Measurements from ENCODE around the gene RHOU. TPM values are rescaled to one million over a fixed set of nuclear protein-coding genes. Genes with fewer than 3 reads are reported as not detected.

The RHOU gene
- total and polyA plus RNA-seq, 2 of the 13 experiments (the other 11 are each of a cell fraction or from before 2014, with no cell fraction given): 11.9 to 18.5 TPM

DNA sequence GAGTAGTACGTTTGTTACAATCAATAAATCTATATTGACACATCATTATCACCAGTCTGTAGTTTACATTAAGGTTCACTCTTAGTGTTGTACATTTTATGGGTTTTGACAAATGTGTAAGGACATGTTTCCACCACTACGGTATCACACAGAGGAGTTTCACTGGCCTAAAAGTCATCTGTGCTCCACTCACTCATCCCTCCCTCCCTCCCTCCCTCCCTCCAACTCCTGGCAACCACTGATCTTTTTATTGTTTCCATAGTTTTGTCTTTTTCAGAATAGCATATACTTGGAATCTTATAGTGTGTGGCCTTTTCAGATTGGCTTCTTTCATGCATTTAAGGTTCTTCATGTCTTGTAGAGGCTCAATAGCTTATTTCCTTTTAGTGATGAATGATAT, 44.1 kb upstream of the RHOU start:
- Histone ChIP-seq H3K4me2 (ENCODE audit: low read depth, low read length) (no peak overlapping the region), H3K27me3 (ENCODE audit: control insufficient read depth in 1 of 2, insufficient read depth in 2 of 2, low read length in 2 of 2) (no peaks in the 10 kb centered on the region; a peak in 1 of 5 replicates), H3K4me3 (replicated peaks in 1 of 3; ENCODE audit: insufficient read depth in 1 of 3, low read depth in 2 of 3, low read length in 3 of 3) (no peak overlapping the region), H3K9me3 (ENCODE audit: low read length) (no peaks in the 10 kb centered on the region), H3K27ac (ENCODE audit: extremely low read length, insufficient read depth, low read length) (no peak overlapping the region), H3K36me3 (replicated peaks in 1 of 2; ENCODE audit: control insufficient read depth in 1 of 2, insufficient read depth in 2 of 2, low read length in 2 of 2) (no peaks in the 10 kb centered on the region), H3K9ac (ENCODE audit: insufficient read depth, low read depth, low read length) (no peak overlapping the region), H3K4me1 (ENCODE audit: insufficient read depth, low read length) (peaks cover 10% of the 10 kb centered on the region; the same call in 1 of the 2 replicates), H3K79me2 (ENCODE audit: insufficient read depth, low read length) (no peaks in the 10 kb centered on the region), H2AFZ (ENCODE audit: low read length) (no peak overlapping the region), H4K20me1 (ENCODE audit: insufficient read depth, low read length) (no peaks in the 10 kb centered on the region)
- intact Hi-C loops (cut with micrococcal nuclease; ENCODE audit: unreplicated experiment) (loop anchor here (10.0 kb wide), 1 partner anchor 564 kb away; no protein-coding TSS in a partner anchor), in situ Hi-C loops (cut with HindIII; ENCODE audit: extremely low pct_ligation_motif_present, low pct_unique_long_range_greater_than_20kb) (loop anchor here (10.0 kb wide), 2 partner anchors 464 to 544 kb away; no protein-coding TSS in a partner anchor)
- ChIA-PET CTCF (ENCODE audit: low intra/inter-chr PET ratio, low total read pairs) (interaction anchor here (0.8 to 1.3 kb wide), 3 partner anchors 465 to 566 kb away, joined by 3 to 6 read pairs (median 3); no protein-coding TSS in a partner anchor), POLR2A (no interaction called here)
- TF ChIP-seq ZNF891 (CRISPR knock-in tag; IDR thresholded peaks at IDR 0.05) (no peak), DNMT3B (CRISPR knock-in tag; conservative IDR thresholded peaks at IDR 0.05) (no peak), ZNF382 (CRISPR knock-in tag; IDR thresholded peaks at IDR 0.05; ENCODE audit: borderline replicate concordance) (no peak), U2AF2 (IDR thresholded peaks at IDR 0.05; ENCODE audit: low read depth, low read length) (no peak), NR1H2 (CRISPR knock-in tag; IDR thresholded peaks at IDR 0.05; ENCODE audit: borderline replicate concordance, low read depth) (no peak), TRIM24 (CRISPR knock-in tag; IDR thresholded peaks at IDR 0.05) (no peak), MTA3 (CRISPR knock-in tag; IDR thresholded peaks at IDR 0.05) (no peak)
- TF ChIP-seq, protein P1, sequence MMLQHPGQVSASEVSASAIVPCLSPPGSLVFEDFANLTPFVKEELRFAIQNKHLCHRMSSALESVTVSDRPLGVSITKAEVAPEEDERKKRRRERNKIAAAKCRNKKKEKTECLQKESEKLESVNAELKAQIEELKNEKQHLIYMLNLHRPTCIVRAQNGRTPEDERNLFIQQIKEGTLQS (CRISPR knock-in tag; IDR thresholded peaks at IDR 0.05): no peak
- TF ChIP-seq, protein P2, sequence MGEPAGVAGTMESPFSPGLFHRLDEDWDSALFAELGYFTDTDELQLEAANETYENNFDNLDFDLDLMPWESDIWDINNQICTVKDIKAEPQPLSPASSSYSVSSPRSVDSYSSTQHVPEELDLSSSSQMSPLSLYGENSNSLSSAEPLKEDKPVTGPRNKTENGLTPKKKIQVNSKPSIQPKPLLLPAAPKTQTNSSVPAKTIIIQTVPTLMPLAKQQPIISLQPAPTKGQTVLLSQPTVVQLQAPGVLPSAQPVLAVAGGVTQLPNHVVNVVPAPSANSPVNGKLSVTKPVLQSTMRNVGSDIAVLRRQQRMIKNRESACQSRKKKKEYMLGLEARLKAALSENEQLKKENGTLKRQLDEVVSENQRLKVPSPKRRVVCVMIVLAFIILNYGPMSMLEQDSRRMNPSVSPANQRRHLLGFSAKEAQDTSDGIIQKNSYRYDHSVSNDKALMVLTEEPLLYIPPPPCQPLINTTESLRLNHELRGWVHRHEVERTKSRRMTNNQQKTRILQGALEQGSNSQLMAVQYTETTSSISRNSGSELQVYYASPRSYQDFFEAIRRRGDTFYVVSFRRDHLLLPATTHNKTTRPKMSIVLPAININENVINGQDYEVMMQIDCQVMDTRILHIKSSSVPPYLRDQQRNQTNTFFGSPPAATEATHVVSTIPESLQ (CRISPR knock-in tag; conservative IDR thresholded peaks at IDR 0.05): no peak
- FAIRE-seq: no peak
- no peak for DNase-seq (ENCODE audit: low spot score)
- no peak for ATAC-seq
- WGBS (ENCODE audit: low lambda C conversion rate): 23% methylated on average over 2 of the region's 2 CpGs
- BruUV-seq (replicated peaks): no TSS peak

All from HepG2 (cell line).